Measurements from ENCODE around the gene ELOF1.
A peak's percentile ranks its signal among the peaks of the same experiment; 100 is the strongest.
"Not testable (repeated sequence)": the region's sequence is repeated elsewhere in the genome, so short reads cannot be mapped to it uniquely, and the experiment has no call there.

The ELOF1 gene

GRCh38 chr19:11573354-11573753 is 14.3 kb upstream of the ELOF1 start:
- DNase-seq; intact Hi-C loops (cut with DNase I): not testable (repeated sequence)

GRCh38 chr19:11570039-11570462 is 11.0 kb upstream of the ELOF1 start:
- DNase-seq = no peak
- intact Hi-C loops (cut with DNase I) = no loop called here

- DNase-seq = no peak
- intact Hi-C loops (cut with DNase I) = no loop called here
These were observed 7.1 kb upstream of the ELOF1 start for GRCh38 chr19:11566164-11566563.

DNA sequence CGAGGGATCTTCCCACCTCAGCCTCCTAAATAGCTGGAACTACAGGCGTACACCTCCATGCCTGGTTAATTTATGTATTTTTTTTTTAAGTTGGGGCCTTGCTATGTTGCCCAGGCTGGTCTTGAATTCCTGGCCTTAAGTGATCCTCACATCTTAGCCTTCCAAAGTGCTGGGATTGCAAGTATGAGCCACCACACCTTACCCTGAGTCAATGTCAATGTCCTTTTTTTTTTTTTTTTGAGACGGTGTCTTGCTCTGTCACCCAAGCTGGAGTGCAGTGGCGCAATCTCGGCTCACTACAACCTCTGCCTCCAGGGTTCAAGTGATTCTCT is 6.6 kb upstream of the ELOF1 start:
- DNase-seq; intact Hi-C loops (cut with DNase I): not testable (repeated sequence)

DNA sequence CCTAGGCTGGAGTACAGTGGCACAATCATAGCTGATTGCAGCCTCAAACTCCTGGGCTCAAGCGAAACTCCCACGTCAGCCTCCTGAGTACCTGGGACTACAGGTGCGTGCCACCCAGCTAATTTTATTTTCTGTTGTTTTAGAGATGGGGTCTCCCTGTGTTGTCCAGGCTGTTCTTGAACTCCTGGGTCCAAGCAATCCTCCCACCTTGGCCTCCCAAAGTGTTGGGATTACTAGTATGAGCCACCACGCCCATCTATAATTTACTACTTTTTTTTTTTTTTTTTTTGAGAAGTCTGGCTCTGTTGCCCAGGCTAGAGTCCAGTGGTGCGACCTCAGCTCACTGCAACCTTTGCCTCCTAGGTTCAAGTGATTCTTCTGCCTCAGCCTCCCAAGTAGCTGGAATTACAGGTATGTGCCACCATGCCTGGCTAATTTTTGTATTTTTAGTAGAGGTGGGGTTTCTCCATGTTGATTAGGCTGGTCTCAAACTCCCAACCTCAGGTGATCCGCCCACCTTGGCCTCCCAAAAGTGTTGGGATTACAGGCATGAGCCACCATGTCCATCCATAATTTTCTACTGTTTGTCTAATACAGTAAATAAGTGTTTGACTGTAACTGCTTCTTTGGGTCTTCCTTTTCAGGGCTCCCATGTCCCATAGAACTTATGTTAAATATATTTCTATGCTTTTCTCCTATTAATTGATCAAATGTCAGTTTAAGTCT is 5.2 kb upstream of the ELOF1 start:
- intact Hi-C loops (cut with DNase I); DNase-seq: not testable (repeated sequence)

GRCh38 chr19:11563532-11563931 is 4.5 kb upstream of the ELOF1 start:
- intact Hi-C loops (cut with DNase I) = no loop called here
- DNase-seq = no peak

DNA sequence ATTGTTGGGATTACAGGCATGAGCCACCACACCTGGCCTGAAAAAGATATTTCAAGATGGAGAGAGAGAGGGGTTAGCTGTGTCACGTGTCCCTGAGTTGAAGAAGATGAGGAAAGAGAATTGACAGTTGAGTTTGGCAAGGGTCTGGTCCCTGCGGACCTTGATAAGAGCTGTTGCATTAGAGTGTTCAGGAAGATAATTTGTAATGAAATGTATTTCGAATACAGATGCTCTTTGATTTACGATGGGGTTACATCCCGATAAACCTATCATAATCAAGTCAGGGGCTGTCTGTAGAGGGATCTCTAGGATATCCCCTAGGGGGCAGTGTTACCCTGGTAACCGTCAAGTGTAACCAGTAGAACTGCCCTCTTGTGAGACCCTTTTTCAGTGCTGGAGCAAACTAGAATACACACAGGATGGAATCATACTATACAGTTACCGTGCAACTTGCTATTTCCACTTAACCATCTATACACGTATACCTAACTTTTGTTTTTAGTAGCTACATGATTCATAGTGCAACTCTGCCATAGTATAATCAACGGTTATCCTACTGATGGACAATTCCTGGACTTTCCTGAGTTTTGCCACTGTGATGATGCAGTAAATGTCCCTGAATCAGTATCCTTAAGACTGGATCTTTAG is 1.5 kb upstream of the ELOF1 start:
- intact Hi-C loops (cut with DNase I) = no loop called here
- peak in 2 of 10 donors; percentile 42 to 72 for DNase-seq

DNA sequence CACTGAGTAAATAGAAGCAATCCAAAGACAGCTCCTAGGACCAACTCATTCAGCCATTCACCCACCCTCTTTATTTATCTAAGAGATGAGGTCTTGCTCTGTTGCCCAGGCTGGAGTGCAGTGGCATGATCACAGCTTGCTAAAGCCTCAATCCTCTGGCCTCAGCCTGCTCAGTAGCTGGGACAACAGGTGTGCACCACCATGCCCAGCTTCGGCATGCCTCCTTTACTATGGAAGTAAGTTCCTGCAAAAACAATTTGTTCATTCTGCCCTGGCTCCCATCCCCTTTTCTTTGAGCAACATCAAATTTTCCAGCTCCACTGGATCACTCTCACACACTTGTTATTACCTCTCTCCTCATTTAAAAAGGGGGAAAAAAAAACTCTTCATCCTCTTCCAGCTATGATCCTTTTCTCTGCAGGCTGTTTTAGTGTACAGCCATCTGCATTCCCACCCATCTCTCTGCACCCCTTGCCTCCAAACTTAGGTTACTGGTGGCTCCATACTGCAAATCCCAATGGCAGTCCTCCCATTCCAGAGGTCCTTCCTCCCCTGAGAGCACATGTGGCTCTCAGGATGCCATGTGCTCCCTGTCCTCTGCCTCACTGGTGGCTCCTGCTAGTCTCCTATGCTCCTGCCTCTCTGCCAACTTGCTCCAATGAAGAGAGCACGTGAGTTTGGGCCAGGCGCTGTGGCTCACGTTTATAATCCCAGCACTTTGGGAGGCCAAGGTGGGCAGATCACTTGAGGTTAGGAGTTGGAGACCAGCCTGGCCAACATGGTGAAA is 2.2 kb downstream of the ELOF1 start:
- intact Hi-C loops (cut with DNase I) = loop anchor here (5.0 kb wide), 2 partner anchors 35 to 50 kb away; partner anchors contain the start of gene ZNF653
- no peak for DNase-seq

GRCh38 chr19:11555246-11555645 is 3.8 kb downstream of the ELOF1 start:
- intact Hi-C loops (cut with DNase I) = loop anchor here (5.0 kb wide), 2 partner anchors 37 to 48 kb away; partner anchors contain the start of gene ZNF653
- no peak for DNase-seq

DNA sequence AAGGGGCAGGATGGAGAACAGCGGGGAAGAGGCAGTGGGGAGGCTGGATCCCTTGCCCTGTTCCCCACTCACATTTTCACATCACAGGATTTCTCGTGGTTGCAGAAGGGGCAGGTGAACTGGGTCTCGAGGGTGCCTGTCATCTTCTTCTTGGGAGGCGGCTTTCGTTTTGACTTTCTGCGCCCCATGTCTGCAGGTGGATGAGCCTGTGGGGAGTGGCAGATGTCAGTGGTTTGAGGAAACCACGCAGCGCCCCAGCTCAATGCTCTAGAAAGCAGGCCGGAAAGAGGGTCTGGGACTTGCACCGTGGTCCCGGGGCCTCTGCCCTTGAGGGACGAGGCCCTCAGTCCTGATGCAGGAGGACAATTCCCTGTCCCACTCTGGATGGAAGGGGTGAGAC is 4.9 kb downstream of the ELOF1 start:
- DNase-seq = no peak
- intact Hi-C loops (cut with DNase I) = no loop called here

- intact Hi-C loops (cut with DNase I) = no loop called here
- DNase-seq = no peak
These were observed 6.2 kb downstream of the ELOF1 start for GRCh38 chr19:11552666-11553372.

- intact Hi-C loops (cut with DNase I) = no loop called here
- no peak for DNase-seq
These were observed 7.3 kb downstream of the ELOF1 start for GRCh38 chr19:11551603-11552235.

GRCh38 chr19:11550265-11550664 is 8.8 kb downstream of the ELOF1 start:
- intact Hi-C loops (cut with DNase I) = no loop called here
- no peak for DNase-seq

DNA sequence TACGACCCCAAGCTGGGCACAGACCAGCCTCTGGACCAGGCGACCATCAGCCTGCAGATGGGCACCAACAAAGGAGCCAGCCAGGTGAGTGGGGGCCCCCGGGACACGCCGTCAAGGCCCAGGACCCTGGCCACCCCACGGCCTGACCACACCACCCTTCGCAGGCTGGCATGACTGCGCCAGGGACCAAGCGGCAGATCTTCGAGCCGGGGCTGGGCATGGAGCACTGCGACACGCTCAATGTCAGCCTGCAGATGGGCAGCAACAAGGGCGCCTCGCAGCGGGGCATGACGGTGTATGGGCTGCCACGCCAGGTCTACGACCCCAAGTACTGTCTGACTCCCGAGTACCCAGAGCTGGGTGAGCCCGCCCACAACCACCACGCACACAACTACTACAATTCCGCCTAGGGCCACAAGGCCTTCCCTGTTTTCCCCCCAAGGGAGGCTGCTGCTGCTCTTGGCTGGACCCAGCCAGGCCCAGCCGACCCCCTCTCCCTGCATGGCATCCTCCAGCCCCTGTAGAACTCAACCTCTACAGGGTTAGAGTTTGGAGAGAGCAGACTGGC is 9.6 kb downstream of the ELOF1 start:
- intact Hi-C loops (cut with DNase I) = no loop called here
- DNase-seq = no peak

- DNase-seq = no peak
- intact Hi-C loops (cut with DNase I) = no loop called here
These were observed 10.9 kb downstream of the ELOF1 start for GRCh38 chr19:11547929-11548700.

DNA sequence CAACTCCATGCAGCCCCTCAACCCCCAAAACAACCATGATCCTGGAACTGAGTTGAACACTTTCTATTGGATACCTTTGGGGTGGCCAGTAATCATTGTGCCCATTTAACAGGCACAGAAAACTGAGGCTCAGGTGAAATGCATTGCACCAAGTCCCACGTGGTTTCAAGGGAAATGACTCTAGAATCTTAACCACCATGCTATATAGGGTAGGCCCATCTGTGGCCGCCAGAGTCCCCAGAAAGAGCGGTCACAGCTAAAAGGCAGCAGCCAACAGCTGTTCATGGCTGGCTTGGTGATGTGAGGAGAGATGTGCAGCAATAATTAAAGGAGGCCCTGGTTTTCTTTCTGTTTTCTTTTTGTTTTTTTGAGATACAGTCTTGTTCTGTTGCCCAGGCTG is 17.8 kb downstream of the ELOF1 start:
- no peak for DNase-seq
- intact Hi-C loops (cut with DNase I) = no loop called here

- intact Hi-C loops (cut with DNase I) = no loop called here
- no peak for DNase-seq
These were observed 18.4 kb downstream of the ELOF1 start for GRCh38 chr19:11540645-11541044.

- DNase-seq = no peak
- intact Hi-C loops (cut with DNase I) = no loop called here
These were observed 19.3 kb downstream of the ELOF1 start for GRCh38 chr19:11539495-11540365.

Measured in posterior cingulate gyrus (tissue), 11 donors.